Esophagus muscularis mucosa (tissue), 4 donors: ENCODE results near the gene CSRNP3.

Experiments
- EP300 ChIP-seq: sonication (generic); formaldehyde crosslinking; IDR thresholded peaks from one replicate; pipeline ENCODE4 v1.6.1; 2017; ENCODE audit warnings: antibody characterized with exemption
- POLR2A ChIP-seq: fragments of 450-650 bp; IDR thresholded peaks from one replicate; pipeline ENCODE4 v1.6.1; 2017; ENCODE audit warnings: antibody characterized with exemption, moderate library complexity, mild to moderate bottlenecking, low read depth
- POLR2AphosphoS5 ChIP-seq, 2 donors: sonication (generic); formaldehyde crosslinking; IDR thresholded peaks; one replicate each; pipeline ENCODE4 v1.6.1; 2017; ENCODE audit warnings: antibody characterized with exemption in 2 of 2
- TF ChIP-seq, protein P1 (sequence below), 3 experiments: fragments of 200-600 bp in 2 of 3; fragments of 450-650 bp in 1 of 3; sonication (generic) in 2 of 3; IDR thresholded peaks; one replicate each; pipeline ENCODE4 v1.5.1; 2017 to 2019; ENCODE audit warnings: antibody characterized with exemption in 3 of 3, mild to moderate bottlenecking in 2 of 3, moderate library complexity in 1 of 3

DNA sequence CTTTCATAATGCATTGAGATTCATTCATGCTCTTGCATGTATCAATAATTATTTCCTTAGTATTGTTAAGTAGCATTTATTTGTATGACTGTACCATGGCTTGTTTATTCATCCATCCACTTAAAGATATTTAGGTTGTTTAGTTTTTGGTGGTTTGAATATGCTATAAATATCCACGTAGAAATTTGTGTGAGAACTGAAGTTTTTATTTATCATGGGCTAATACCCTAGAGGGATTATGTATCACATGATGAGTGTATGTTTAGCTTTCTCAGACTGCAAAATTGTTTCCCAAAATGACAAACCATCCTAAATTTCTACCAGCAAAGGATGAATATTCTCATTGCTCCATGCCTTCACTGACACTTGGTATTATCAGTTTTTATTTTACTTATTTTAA lies 55.2 kb downstream of the CSRNP3 start:
- no peak for TF ChIP-seq EP300
- TF ChIP-seq, protein P1, sequence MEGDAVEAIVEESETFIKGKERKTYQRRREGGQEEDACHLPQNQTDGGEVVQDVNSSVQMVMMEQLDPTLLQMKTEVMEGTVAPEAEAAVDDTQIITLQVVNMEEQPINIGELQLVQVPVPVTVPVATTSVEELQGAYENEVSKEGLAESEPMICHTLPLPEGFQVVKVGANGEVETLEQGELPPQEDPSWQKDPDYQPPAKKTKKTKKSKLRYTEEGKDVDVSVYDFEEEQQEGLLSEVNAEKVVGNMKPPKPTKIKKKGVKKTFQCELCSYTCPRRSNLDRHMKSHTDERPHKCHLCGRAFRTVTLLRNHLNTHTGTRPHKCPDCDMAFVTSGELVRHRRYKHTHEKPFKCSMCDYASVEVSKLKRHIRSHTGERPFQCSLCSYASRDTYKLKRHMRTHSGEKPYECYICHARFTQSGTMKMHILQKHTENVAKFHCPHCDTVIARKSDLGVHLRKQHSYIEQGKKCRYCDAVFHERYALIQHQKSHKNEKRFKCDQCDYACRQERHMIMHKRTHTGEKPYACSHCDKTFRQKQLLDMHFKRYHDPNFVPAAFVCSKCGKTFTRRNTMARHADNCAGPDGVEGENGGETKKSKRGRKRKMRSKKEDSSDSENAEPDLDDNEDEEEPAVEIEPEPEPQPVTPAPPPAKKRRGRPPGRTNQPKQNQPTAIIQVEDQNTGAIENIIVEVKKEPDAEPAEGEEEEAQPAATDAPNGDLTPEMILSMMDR (IDR thresholded peaks at IDR 0.05): no peak
- no peak for TF ChIP-seq POLR2A
- TF ChIP-seq POLR2AphosphoS5 (IDR thresholded peaks at IDR 0.05): no peak
